GM21825 (cell line): ENCODE measurements around the gene DSG3.

Source experiments
- ATAC-seq: cut with Tn5 transposase; IDR thresholded peaks from one replicate; pipeline ENCODE4 v1.9.1; 2021; ENCODE audit warnings: mild to moderate bottlenecking, moderate library complexity; ENCODE audit not compliant: unreplicated experiment

Gene DSG3, protein sequence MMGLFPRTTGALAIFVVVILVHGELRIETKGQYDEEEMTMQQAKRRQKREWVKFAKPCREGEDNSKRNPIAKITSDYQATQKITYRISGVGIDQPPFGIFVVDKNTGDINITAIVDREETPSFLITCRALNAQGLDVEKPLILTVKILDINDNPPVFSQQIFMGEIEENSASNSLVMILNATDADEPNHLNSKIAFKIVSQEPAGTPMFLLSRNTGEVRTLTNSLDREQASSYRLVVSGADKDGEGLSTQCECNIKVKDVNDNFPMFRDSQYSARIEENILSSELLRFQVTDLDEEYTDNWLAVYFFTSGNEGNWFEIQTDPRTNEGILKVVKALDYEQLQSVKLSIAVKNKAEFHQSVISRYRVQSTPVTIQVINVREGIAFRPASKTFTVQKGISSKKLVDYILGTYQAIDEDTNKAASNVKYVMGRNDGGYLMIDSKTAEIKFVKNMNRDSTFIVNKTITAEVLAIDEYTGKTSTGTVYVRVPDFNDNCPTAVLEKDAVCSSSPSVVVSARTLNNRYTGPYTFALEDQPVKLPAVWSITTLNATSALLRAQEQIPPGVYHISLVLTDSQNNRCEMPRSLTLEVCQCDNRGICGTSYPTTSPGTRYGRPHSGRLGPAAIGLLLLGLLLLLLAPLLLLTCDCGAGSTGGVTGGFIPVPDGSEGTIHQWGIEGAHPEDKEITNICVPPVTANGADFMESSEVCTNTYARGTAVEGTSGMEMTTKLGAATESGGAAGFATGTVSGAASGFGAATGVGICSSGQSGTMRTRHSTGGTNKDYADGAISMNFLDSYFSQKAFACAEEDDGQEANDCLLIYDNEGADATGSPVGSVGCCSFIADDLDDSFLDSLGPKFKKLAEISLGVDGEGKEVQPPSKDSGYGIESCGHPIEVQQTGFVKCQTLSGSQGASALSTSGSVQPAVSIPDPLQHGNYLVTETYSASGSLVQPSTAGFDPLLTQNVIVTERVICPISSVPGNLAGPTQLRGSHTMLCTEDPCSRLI

DNA sequence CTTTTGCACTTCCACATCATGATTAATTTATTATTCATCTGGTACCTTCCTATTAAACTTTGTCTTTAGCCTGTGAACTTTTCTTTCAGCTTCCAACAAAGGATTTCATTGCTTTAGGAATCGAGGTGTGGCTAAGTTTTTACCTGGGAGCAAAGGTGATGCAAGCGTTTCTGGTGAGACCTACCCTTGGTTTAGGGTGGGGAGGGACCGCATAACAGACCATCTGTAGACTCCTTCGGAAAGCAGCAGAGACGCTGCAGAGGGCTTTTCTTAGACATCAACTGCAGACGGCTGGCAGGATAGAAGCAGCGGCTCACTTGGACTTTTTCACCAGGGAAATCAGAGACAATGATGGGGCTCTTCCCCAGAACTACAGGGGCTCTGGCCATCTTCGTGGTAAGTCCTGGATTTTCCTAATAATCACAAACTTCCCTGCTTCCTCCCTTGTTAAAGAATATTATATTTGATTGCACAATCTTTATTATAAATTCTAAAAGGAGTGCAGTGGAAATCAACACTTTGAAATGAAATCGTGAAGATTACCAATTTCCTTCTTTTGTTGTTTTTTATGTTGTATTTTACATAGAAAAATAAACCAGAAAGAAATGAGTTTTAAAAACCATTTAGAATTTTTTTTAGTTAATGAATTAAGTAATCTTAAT is at the start of gene DSG3:
Gene DSG3, plus strand, starts transcription at position 212 of the 662 bp plus-strand sequence. Its CDS starts 137 bp downstream, at position 349.
- no peak for ATAC-seq

GRCh38 chr18:31398191-31398590 is 49.4 kb upstream of the DSG3 start:
- no peak for ATAC-seq

- ATAC-seq, result no peak
Measured at GRCh38 chr18:31399306-31400032, 48.1 kb upstream of the DSG3 start.

- no peak for ATAC-seq
Measured at GRCh38 chr18:31401156-31402025, 46.1 kb upstream of the DSG3 start.

DNA sequence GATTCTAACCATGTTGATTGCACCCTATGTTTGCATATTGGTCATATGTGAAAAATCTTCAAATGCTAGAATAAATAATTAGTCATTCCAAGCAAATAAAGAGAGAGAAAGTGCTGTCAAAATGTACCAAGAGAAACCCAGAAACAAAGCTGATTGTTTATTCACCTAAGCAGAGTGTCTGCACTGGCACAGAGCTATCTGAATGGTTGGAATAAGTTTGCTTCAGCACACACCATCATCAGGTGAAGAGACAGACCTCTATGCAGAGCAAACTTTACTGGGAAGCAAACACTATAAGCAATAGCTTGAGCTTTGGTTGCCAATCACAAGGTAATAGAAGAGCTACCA is 45.5 kb upstream of the DSG3 start:
- ATAC-seq, result no peak

- ATAC-seq, result no peak
Measured at GRCh38 chr18:31403409-31403808, 44.1 kb upstream of the DSG3 start.

DNA sequence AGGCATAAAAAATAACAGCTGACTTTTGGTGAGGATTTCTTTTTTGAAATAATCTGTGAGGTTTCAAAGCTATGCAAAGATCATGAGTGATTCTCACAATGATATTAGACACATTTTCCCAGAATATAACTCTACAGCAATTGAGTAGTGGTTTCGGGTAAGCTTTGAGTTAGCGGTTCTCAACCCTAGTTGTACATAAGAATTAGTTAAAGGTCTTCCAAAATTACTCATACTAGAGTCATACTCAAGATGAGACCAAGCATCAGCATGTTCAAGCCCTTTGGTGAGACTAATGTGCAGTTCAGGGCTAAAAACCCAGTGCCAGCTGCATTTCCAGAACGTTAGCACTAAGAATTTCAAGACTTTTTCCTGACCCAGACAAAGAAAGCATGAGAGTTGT is 39.9 kb upstream of the DSG3 start:
- no peak for ATAC-seq

DNA sequence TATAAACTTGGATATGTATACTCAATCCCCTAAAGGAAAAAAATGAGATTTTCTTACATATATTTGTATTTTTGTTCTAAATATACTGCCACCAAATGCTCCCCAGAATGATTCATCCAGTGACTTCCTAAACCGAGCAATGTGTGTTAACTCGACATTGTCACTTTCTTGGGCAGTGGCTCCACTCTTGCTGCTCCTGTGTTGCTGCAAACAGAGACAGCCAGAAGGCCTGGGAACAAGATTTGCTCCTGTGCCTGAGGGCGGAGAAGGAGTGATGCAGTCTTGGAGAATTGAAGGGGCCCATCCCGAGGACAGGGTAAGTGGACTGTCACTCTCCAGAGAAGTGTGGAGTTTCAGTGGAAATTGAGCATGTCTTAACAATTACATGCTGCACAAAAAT is 38.3 kb upstream of the DSG3 start:
- ATAC-seq, result no peak

- no peak for ATAC-seq
Measured at GRCh38 chr18:31410716-31411483, 36.6 kb upstream of the DSG3 start.

- no peak for ATAC-seq
Measured at GRCh38 chr18:31413137-31413536, 34.4 kb upstream of the DSG3 start.

DNA sequence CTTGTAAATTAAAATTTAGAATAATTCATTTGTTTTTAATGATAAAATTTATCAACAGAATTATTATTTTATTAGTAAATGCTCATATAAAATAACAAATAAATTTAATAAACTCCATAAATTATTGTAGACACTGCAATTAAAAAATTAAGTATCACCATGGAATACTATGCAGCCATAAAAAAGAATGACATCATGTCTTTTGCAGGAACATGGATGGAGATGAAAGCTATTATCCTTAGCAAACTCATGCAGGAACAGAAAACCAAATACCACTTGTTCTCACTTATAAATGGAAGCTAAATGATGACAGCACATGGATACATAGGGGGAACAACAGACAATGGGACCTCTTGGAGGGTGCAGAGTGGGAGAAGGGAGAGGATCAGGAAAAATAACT is 29.7 kb upstream of the DSG3 start:
- no peak for ATAC-seq

DNA sequence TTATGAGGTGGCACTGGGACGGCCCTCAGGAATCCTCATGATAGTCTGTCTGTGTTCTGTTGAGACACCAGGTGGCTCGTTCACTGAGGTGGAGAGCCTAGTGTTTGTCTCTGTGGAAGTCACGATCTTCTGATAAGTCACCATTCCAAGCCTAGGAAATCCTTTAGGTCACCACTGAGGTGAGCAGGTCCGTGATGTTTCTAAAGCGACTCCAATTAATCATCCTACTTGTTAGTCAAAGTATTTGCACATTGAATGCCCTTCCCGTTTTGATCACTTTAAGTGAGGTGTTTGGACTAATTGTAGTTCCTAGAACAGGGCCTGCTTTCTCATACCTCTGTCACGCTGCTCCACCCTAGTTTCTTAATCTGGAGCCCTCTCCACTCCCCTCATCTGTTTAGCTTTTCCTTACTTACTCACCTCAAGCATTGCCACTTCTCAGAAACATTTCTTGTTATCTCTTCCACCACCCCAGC is 28.0 kb upstream of the DSG3 start:
- ATAC-seq, result no peak

DNA sequence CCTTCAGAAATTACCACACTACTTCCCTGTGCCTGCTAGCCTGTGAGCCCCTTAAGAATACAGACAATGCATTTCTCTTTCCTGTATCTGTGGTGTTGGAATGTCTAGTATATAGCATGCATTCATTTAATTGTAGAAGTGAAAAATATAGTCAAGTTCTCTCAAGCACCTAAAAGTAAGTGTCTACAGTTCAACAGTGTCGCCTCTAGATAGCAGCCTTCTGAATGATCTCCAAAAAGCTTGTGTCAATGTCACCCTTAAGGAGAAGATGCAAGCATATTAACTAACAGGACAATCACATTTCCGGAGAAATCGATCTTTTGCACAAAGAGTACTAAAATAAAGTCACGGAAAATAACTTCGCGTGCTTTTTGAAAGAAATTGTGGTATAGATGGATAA is 27.5 kb upstream of the DSG3 start:
- ATAC-seq, result no peak

DNA sequence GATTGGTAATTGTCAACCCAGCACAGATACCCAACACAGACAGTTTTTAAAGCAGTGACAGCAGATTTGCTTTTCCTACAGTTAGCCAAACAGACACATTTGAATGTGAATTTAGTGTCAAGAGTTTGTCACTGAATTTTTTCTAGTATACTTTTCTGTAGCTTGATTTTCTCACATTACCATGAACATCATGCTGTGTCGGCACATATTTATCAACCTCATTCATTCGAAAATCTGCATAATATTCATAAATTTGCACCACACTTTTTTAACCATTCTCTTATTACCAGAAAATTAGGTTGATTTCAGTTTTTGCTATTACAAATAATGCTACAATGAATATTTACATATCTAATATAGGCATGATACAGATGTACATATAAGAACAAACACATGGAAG is 27.0 kb upstream of the DSG3 start:
- ATAC-seq, result no peak

GRCh38 chr18:31424383-31424988 is 23.1 kb upstream of the DSG3 start:
- no peak for ATAC-seq

- ATAC-seq, result no peak
Measured at GRCh38 chr18:31426021-31426420, 21.5 kb upstream of the DSG3 start.

DNA sequence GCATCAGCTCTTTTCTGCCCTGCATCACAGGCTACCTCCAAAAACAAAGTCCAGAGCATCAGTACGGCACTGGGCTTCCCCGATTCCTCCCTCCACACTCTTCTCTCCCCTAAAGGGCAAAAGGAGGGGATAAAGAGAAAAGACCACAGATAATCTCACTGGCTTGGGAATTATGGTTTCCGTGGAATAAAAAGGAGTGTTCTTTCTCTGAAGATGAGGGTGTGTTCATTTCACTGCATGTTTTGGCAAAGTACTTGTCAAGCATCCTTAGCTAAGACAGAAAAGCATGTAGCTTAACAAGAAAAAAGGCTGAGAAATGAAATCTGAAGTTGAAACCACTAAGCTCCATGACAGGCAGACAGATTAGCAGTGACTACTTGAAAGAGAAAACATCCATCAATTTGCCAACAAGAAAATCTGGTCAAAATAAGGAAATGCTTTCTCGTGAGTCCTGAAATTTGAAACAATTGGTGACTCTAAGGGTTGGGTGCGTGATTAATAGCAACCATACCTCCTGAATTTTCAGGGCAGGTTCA is 20.6 kb upstream of the DSG3 start:
- ATAC-seq, result no peak

GRCh38 chr18:31428211-31428610 is 19.3 kb upstream of the DSG3 start:
- no peak for ATAC-seq
